Stimulated activated naive CD8-positive, alpha-beta T cell treated with anti-CD3 and anti-CD28 coated beads, Interleukin-15, Interleukin-2, amounts not matched to agents 100 ng/mL and 50 ng/mL, for 24 hours (primary cell): ENCODE data around the gene GRID1.

Experiments used
- H3K27ac Mint-ChIP-seq: one replicate; pipeline ENCODE4 v1.8.0; 2021; ENCODE audit warnings: mild to moderate bottlenecking, mixed read lengths
- H3K27me3 Mint-ChIP-seq: one replicate; pipeline ENCODE4 v1.8.0; 2021; ENCODE audit warnings: mixed read lengths
- H3K36me3 Mint-ChIP-seq: one replicate; pipeline ENCODE4 v1.8.0; 2021; ENCODE audit warnings: low read depth, mixed read lengths
- H3K4me1 Mint-ChIP-seq: one replicate; pipeline ENCODE4 v1.8.0; 2021; ENCODE audit warnings: low read depth, mixed read lengths
- H3K4me3 Mint-ChIP-seq: one replicate; pipeline ENCODE4 v1.8.0; 2021; ENCODE audit warnings: mild to moderate bottlenecking, mixed read lengths
- H3K9me3 Mint-ChIP-seq: one replicate; pipeline ENCODE4 v1.8.0; 2021; ENCODE audit warnings: mixed read lengths

The GRID1 gene

GRCh38 chr10:86345296-86345858, 21.2 kb downstream of the GRID1 start:
- Mint-ChIP-seq H3K9me3 (no peaks in the 10 kb centered on the region), H3K27ac (no peak overlapping the region), H3K4me3 (no peak overlapping the region), H3K27me3 (peaks cover 3% of the 10 kb centered on the region), H3K36me3 (no peaks in the 10 kb centered on the region), H3K4me1 (no peaks in the 10 kb centered on the region)

DNA sequence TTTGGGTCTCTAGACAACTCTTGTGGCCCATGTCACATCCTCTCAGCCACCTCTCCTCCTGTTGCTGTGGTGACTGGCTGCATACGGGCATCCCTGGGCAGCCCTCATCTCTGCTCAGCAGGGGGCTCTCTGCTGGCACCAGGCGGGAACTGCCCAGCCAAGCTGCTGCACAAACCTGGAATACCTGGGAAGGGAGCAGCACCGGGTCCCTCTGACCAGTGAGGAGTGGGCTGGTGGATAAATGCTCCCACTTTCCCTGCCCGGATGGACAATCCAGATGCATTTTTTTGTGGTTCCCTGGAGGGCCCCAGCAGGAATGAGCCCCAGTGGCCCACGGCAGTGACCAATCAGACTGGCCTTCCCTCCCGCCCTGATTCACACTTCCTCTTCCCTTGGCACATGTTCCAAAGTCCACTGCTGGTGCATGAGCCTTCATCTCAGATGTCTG, 21.9 kb downstream of the GRID1 start:
- Mint-ChIP-seq H3K4me3 (no peak overlapping the region), H3K9me3 (no peaks in the 10 kb centered on the region), H3K4me1 (no peaks in the 10 kb centered on the region), H3K27ac (no peak overlapping the region), H3K36me3 (no peaks in the 10 kb centered on the region), H3K27me3 (no peaks in the 10 kb centered on the region)

DNA sequence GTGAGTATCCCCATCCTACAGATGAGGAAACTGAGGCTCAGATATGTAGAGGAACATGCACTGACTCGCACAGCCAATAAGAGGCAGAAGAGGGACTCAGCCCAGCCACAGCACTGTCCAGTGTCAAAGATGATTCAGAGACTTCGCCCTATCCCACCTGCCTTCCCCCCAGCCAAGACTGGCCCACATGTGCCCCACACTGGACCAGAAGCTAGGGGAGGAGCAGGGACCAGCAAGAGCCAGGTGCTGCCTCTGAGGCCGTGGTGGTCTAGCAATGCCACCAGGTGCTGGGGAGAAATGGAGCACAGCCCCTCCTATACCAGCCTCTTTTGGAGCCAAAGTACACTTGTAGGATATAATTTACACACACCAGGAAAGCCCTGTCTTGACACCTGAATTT, 22.3 kb downstream of the GRID1 start:
- H3K27ac Mint-ChIP-seq = no peak overlapping the region
- H3K4me3 Mint-ChIP-seq = no peak overlapping the region
- no peaks in the 10 kb centered on the region for H3K27me3 Mint-ChIP-seq
- H3K4me1 Mint-ChIP-seq = no peaks in the 10 kb centered on the region
- H3K36me3 Mint-ChIP-seq = no peaks in the 10 kb centered on the region
- H3K9me3 Mint-ChIP-seq = no peaks in the 10 kb centered on the region

- Mint-ChIP-seq H3K27ac (no peak overlapping the region), H3K36me3 (no peaks in the 10 kb centered on the region), H3K4me1 (no peaks in the 10 kb centered on the region), H3K27me3 (no peaks in the 10 kb centered on the region), H3K9me3 (no peaks in the 10 kb centered on the region), H3K4me3 (no peak overlapping the region)
These were observed 22.8 kb downstream of the GRID1 start for GRCh38 chr10:86343761-86344160.

GRCh38 chr10:86342111-86342863, 24.3 kb downstream of the GRID1 start:
- no peaks in the 10 kb centered on the region for H3K9me3 Mint-ChIP-seq
- H3K4me3 Mint-ChIP-seq = no peak overlapping the region
- H3K4me1 Mint-ChIP-seq = no peaks in the 10 kb centered on the region
- no peaks in the 10 kb centered on the region for H3K27me3 Mint-ChIP-seq
- no peaks in the 10 kb centered on the region for H3K36me3 Mint-ChIP-seq
- no peak overlapping the region for H3K27ac Mint-ChIP-seq

DNA sequence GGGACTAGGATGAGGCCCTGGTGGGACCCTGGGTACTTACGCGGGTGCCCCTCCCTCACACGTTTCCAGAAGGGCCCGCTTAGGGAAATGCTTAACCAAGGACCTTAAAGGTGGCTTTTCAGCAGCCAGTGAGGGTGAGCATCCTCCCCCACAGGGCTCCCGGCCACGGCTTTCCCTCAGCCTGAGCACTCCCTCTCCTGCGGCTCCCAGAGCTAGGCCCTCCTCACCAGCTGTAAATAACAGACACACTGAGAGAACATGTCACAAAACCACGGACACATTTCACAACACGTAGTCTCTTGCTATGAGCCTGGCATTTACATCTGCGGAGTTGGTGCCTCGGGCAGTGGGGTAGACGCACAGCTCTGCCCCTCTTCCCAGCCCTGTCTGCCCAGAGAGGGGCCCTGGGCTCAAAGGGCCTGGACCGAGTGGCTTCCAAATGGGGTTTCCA, 25.2 kb downstream of the GRID1 start:
- no peaks in the 10 kb centered on the region for H3K4me1 Mint-ChIP-seq
- no peaks in the 10 kb centered on the region for H3K36me3 Mint-ChIP-seq
- no peak overlapping the region for H3K27ac Mint-ChIP-seq
- H3K27me3 Mint-ChIP-seq = no peaks in the 10 kb centered on the region
- H3K9me3 Mint-ChIP-seq = no peaks in the 10 kb centered on the region
- no peak overlapping the region for H3K4me3 Mint-ChIP-seq

DNA sequence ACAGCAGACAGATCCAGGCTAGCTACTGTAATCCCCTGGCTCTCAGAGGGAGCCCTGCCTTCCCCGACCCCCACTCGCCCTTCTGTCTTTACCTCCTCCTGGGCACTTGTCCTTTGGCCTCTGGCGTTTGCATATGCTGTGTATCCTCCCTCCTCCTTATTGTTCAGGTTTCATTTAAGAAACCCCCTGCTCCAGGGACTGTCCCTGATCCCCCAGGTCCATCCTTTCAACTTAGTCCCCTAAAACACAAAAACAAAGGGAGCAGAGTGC, 25.7 kb downstream of the GRID1 start:
- H3K27ac Mint-ChIP-seq = no peak overlapping the region
- no peaks in the 10 kb centered on the region for H3K27me3 Mint-ChIP-seq
- H3K4me1 Mint-ChIP-seq = no peaks in the 10 kb centered on the region
- no peaks in the 10 kb centered on the region for H3K36me3 Mint-ChIP-seq
- H3K9me3 Mint-ChIP-seq = no peaks in the 10 kb centered on the region
- no peak overlapping the region for H3K4me3 Mint-ChIP-seq

DNA sequence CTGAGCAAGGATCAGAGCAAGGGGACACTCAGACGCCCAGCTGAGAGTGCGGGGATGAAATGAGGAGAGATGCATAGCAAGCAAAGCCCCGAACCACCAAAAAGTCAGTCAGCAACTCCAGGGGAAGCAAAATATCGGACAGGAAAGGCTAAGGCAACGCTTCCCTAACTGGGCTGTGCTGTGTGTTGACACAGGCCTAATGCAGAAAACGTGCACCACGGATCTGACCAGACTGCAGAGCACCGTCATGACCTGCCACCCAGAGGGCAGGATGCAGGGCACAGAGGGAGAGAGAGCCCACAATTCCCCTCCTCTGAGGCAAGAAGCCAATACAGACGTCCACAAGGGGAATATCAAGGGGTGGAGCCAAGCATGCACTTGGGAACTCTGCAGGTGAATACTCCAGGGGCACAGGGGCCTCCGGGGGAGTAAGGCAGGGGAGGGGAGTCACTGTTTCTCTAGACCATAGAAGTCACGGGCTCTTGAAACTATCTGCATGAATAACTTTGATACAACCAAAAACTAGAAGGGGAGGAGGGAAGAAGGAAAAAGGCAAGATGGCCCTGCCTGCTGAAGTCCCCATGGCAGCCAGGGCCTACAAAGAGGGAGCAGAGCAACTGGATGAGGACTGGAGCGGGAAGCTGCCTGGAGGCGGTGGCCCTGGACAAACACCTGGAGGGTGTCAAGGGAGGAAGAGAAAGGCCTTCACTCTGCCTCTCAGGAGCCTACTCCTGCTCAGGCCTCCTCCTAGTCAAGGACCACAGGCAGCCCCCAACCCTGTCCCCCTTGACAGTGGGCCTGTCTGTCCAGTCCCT, 26.2 kb downstream of the GRID1 start:
- H3K27ac Mint-ChIP-seq = no peak overlapping the region
- no peaks in the 10 kb centered on the region for H3K4me1 Mint-ChIP-seq
- H3K4me3 Mint-ChIP-seq = no peak overlapping the region
- H3K36me3 Mint-ChIP-seq = no peaks in the 10 kb centered on the region
- no peaks in the 10 kb centered on the region for H3K27me3 Mint-ChIP-seq
- no peaks in the 10 kb centered on the region for H3K9me3 Mint-ChIP-seq

GRCh38 chr10:86339226-86339865, 27.2 kb downstream of the GRID1 start:
- Mint-ChIP-seq H3K9me3 (no peaks in the 10 kb centered on the region), H3K36me3 (no peaks in the 10 kb centered on the region), H3K27me3 (no peaks in the 10 kb centered on the region), H3K4me1 (no peaks in the 10 kb centered on the region), H3K27ac (no peak overlapping the region), H3K4me3 (no peak overlapping the region)

DNA sequence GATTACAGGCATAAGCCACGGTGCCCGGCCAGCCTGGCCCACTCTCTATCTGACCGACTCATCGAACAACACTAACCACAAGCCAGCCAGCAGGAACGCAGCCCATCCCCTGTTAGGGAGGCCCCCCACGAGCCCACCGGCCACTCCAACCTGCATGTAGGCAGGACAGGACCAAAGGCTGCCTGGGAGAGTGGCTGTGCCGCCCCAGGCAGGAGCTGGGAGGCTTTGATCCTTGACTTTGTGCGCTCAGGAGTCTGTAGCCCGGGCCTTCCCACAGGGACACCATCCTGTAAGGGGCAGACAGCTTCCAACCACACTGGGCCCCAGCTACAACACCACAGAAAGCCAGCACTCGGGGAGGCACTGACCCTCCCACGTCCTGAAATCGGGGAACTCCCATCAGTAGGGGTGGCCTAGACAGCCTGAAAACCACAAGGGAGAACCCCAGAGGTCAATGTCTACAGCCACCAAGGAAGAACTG, 29.4 kb downstream of the GRID1 start:
- H3K4me1 Mint-ChIP-seq = no peaks in the 10 kb centered on the region
- H3K4me3 Mint-ChIP-seq = no peak overlapping the region
- no peaks in the 10 kb centered on the region for H3K9me3 Mint-ChIP-seq
- no peak overlapping the region for H3K27ac Mint-ChIP-seq
- H3K27me3 Mint-ChIP-seq = peaks cover 8% of the 10 kb centered on the region
- no peaks in the 10 kb centered on the region for H3K36me3 Mint-ChIP-seq

GRCh38 chr10:86336341-86336740, 30.3 kb downstream of the GRID1 start:
- H3K27me3 Mint-ChIP-seq = peaks cover 8% of the 10 kb centered on the region
- no peaks in the 10 kb centered on the region for H3K4me1 Mint-ChIP-seq
- H3K9me3 Mint-ChIP-seq = no peaks in the 10 kb centered on the region
- no peak overlapping the region for H3K27ac Mint-ChIP-seq
- no peak overlapping the region for H3K4me3 Mint-ChIP-seq
- no peaks in the 10 kb centered on the region for H3K36me3 Mint-ChIP-seq

- H3K27ac Mint-ChIP-seq = no peak overlapping the region
- H3K9me3 Mint-ChIP-seq = no peaks in the 10 kb centered on the region
- no peak overlapping the region for H3K4me3 Mint-ChIP-seq
- H3K27me3 Mint-ChIP-seq = peaks cover 8% of the 10 kb centered on the region
- H3K36me3 Mint-ChIP-seq = no peaks in the 10 kb centered on the region
- no peaks in the 10 kb centered on the region for H3K4me1 Mint-ChIP-seq
These were observed 30.8 kb downstream of the GRID1 start for GRCh38 chr10:86335831-86336230.

- H3K4me3 Mint-ChIP-seq = no peak overlapping the region
- no peak overlapping the region for H3K27ac Mint-ChIP-seq
- H3K9me3 Mint-ChIP-seq = no peaks in the 10 kb centered on the region
- H3K27me3 Mint-ChIP-seq = peaks cover 8% of the 10 kb centered on the region
- no peaks in the 10 kb centered on the region for H3K36me3 Mint-ChIP-seq
- H3K4me1 Mint-ChIP-seq = no peaks in the 10 kb centered on the region
These were observed 31.3 kb downstream of the GRID1 start for GRCh38 chr10:86335257-86335656.

- Mint-ChIP-seq H3K9me3 (no peaks in the 10 kb centered on the region), H3K4me1 (no peaks in the 10 kb centered on the region), H3K4me3 (no peak overlapping the region), H3K27me3 (peaks cover 8% of the 10 kb centered on the region), H3K27ac (no peak overlapping the region), H3K36me3 (no peaks in the 10 kb centered on the region)
These were observed 32.0 kb downstream of the GRID1 start for GRCh38 chr10:86334488-86335085.
